A549 (cell line): ENCODE measurements around the gene PAPLN.

Experiments
- EP300 ChIP-seq, 2 experiments: fragments of >200 bp; sonication (Bioruptor Twin); formaldehyde crosslinking; IDR thresholded peaks; 2 replicates in 1 of 2; 3 replicates in 1 of 2; pipeline ENCODE4 v1.6.1; 2016 to 2017
- HDAC2 ChIP-seq: fragments of 200-600 bp; sonication (generic); IDR thresholded peaks from 2 replicates; pipeline ENCODE4 v1.6.1; 2016
- NR3C1 ChIP-seq: fragments of >200 bp; sonication (Bioruptor Twin); formaldehyde crosslinking; IDR thresholded peaks from 3 replicates; pipeline ENCODE4 v1.6.1; 2017
- TF ChIP-seq, protein P1 (sequence below): fragments of 450-650 bp; IDR thresholded peaks from 2 replicates; pipeline ENCODE4 v1.6.1; 2014; ENCODE audit warnings: antibody characterized with exemption

DNA sequence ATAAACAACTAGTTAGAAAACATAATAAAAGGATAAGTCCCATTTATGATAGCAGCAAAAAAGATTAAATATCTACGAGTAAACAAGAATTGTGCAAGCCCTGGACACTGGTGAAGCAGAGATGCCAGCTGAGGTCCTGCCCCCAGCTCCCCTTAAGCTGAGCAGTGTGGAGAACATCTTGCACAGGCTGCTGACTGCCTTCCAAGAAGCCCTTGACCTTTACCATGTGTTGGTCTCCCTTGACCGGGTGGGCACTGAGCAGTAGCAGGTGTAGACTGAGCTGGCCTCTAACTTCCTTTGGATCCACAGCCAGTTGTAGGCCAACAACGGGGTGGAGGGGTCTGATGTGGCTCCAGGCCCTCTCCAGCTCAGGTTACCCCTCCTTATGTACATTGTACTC, 47.7 kb upstream of the PAPLN start:
- TF ChIP-seq EP300 (IDR thresholded peaks at IDR 0.05), result no peak
- TF ChIP-seq, protein P1, sequence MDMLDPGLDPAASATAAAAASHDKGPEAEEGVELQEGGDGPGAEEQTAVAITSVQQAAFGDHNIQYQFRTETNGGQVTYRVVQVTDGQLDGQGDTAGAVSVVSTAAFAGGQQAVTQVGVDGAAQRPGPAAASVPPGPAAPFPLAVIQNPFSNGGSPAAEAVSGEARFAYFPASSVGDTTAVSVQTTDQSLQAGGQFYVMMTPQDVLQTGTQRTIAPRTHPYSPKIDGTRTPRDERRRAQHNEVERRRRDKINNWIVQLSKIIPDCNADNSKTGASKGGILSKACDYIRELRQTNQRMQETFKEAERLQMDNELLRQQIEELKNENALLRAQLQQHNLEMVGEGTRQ, result no peak
- TF ChIP-seq NR3C1, result no peak
- TF ChIP-seq HDAC2, result no peak
